Fibroblast of upper back skin (primary cell): ENCODE measurements around the gene GAREM1.
"Not testable (repeated sequence)": the region's sequence is repeated elsewhere in the genome, so short reads cannot be mapped to it uniquely, and the experiment has no call there.

ENCODE experiments used
- DNase-seq: peaks from one replicate; pipeline ENCODE4 v3.0.0-alpha.2; 2013

GAREM1 gene

DNA sequence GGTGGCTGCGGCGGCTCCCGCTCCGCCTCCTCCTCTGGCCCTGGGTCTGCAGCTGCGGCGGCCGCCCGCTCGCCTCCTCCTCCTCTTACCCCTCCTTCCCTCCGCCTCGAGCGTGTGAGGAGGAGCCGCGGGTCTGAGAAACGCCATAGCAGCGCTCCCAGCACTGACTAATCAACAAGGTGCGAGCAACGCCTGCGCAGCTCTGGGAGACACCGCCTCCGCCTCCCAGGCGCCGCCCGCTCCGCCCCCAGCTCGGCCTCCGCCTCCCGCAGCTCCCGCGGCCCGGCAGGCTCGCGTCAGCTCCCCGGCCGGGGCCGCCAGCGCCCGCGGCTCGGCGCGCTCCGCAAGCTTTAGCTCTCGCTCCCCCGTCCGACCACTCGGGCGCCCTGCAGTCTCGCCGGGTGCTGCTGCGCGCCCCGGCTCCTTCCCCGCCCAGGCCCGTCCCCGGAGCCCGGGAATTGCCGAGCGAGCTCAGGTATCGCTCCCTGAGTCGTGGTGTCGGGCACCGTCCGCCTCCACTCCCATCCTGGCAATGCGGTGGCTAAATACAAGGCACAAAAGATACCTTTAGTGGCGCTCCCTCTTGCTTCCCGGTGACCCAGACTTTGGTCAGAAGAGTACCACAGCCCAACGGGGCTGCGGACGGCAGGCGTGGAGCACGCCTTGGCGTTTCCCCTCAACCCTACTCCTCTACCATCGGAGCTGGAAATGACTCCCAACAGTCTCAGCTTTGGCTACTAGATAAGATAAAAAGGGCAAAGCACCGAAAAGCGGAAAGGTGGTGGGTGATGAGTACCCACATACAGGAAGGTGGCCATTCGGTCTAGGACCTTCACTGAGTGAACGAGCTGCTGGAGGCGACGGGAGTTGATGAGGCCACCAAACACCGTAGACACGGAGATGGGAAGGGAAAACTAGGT lies at the start of gene GAREM1:
Gene GAREM1, minus strand, starts transcription at position 169 of the 920 bp plus-strand sequence. CDS start 454 bp downstream, outside the sequence.
- DNase-seq: peak; percentile 98

DNA sequence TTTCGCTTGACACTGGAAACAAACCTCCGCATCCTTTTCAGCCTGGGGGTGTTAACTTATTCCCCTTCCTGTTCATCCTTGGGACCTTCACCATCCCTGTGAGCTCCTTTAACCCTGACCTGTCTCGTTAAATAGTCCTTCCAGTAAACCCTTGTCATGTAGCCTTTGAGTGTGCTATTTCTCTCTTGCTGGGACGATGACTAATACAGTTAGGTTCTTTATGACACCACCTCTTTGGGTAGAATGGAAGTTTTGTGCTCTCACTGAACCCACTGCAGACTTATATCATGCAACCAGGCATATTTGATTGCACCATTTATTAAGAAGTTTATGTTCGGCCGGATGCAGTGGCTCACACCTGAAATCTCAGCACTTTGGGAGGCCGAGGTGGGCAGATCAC lies 40.5 kb upstream of the GAREM1 start:
- DNase-seq: no peak

DNA sequence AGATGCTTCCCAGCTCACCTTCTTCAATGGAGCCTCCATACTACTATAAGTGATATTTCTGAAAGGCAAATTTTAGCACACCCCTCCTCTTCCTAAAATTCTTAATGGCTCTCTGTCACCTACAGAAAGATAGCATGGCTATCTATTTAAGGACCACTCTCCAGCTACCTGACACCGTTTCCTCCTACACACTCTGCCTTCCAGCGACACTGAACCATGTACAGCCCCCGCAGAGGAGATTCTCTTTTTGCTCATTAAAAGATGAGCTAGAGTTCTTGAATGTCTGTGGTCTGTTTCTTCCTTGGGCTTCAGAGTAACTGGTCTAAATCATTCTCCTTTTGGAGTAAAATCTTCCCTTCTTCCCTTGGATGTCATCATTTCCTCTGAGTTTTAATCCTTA lies 38.4 kb upstream of the GAREM1 start:
- no peak for DNase-seq

DNA sequence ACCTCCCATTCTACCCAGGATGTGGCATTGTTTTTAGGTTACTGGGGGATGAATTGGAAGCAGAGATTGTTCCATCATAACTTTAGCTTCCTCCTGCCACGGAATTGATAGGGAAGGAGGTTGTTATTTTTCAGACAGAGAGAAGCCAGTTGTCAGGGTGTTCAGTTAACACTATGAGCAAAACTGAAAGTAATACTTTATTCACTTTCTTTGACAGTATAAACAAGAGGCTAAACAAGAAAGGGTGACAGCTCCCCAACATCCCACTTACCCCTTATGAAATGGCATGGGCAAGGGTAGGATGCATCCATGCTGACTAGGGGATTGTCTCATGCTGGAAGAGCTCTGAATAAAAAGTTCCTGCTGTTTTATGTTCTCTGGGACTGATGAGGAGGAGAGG lies 36.4 kb upstream of the GAREM1 start:
- DNase-seq: no peak

DNA sequence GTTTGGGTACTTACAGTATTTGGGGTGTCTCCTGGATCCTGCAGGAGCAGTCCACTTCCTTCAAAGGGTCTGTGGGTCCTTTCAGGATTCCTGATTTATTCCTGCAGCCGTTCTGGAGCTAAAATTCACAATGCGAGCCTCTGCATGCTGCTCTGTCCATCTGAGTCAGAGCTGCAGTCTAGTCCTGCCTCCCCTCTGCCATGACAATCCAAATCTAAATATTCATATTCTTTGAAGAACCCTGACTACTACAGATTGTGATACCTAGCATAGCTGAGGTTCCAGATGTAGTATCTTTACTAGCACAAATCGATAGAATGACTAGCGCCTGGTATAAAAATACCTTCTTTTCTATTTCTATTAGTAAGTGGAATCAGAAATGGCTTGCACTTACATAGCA lies 31.3 kb upstream of the GAREM1 start:
- no peak for DNase-seq

DNA sequence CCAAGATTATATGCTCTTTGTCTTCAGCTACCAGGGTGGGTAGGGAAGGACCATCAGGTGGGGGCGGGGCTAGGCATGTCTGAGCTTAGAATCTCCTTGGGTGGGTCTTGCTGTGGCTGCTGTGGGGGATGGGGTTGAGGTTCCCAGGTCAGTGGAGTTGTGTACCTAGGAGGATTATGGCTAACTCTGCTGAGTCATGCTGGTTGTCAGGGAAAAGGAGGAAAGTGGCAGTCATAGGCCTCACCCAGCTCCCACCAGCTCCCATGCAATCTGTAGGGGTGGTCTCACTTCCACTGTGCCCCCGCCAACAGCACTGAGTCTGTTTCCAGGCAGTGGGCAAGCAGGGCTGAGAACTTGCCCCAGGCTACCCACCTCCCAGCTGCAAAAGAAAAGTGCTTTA lies 30.6 kb upstream of the GAREM1 start:
- DNase-seq: not testable (repeated sequence)

DNA sequence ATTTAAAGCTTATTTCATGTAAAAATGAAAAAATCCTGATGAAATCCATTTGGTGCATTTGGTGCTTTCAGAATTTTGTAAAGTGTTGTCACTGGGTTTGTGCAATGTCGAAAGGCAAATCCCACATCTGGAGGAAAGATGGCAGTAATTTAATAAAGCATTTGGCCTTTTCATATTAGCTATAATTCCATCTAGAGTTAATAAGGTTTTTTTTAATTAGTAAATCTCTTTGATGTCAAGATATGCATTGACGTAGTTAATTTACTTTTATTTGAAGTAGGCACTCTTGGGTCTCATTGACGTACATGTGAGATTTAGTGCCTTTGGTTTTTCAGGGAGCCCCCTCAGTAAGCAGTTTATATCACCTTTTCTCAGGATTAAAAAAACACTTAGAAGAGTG lies 12.3 kb upstream of the GAREM1 start:
- no peak for DNase-seq

DNA sequence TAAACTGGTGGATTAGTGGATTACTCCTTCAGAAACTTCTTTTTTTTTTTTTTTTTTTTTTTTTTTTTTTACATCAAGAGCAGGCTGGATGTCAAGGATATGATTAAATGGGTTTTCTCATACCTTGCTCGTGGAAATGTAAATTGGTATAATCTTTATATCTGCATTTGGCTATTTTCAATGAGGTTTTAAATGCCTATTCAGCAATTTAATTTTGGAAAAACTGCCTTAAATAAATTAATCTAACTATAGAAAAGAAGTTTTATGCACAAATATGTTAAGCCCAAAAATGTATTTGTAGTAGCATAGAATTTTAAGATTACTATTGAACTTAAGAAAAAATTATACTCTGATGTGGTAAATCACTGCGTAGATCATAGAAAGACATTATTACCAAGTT lies 11.4 kb upstream of the GAREM1 start:
- DNase-seq: no peak

DNA sequence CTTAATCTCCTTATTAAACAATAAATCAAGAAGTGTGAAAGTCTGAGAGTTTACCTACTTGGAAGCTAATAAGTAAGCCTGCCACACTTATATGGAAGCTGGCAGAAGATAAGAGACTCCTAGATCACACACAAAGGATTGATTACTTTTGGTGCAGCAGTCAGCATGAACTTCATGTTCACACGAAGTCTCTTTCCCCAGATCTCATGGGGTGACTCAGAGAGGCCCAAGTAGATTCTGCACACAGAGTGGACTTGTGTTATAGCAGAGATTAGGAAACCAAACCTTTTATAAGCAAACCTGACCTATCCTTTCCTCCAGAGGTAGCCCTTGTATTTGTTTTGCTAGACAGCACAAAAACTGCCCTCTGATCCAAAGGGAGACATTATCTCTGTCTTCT lies 9.9 kb upstream of the GAREM1 start:
- DNase-seq: no peak

DNA sequence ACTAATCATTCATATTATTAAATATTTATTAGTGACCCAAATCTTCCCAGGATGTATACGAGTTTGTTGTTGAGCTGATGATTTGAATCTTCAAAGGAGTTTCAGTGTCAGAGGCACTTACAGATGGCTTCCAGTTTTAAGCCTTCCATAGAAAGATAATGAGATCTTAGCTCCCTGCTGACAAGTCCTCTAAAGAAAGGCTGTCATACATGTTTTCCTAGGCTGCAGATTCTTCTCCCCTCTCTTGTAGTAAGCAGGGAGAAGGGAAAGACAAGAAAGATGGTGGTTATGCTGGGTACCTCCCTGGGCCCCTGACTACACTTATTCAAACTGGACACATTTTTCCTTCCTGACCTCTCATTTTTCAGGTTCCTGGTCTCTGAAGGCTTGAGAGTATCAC lies 8.1 kb upstream of the GAREM1 start:
- DNase-seq: no peak

DNA sequence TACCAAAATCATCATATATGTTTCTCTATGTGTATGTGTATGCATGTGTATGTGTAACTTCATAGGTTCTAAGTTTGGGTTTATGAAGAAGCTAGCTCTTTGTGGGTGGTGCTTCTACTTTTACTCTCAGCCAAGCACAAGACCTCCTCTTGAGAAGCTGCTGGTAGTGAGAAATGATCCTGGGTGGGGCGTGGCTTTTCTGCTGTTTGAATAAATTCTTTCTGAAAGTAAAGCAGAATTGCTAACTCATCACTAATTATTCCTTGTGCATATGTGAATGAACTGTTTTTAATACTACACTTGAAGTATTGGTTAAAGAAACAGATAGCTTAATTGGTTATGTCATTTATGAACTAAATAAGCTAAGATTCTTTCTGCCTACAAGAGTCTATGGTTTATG lies 7.6 kb upstream of the GAREM1 start:
- no peak for DNase-seq

DNA sequence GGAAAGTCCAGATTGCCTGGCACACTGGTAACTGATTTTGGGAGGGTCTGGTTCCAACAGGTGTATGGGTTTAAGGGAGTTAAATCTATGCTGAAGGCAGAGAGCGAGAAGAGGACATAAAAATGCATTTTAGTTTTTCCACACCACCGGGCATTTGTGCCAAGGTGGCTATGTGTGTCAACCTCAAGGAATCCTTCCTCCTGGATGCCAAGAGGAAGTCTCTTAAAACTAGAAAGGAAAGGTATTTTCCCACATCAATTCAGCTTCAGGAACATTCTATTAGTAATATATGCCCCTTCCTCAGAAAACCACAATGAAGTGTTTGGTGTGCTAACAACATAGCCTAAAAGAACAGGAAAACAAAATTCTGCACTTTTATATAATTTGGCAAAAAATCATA lies 5.4 kb upstream of the GAREM1 start:
- no peak for DNase-seq

DNA sequence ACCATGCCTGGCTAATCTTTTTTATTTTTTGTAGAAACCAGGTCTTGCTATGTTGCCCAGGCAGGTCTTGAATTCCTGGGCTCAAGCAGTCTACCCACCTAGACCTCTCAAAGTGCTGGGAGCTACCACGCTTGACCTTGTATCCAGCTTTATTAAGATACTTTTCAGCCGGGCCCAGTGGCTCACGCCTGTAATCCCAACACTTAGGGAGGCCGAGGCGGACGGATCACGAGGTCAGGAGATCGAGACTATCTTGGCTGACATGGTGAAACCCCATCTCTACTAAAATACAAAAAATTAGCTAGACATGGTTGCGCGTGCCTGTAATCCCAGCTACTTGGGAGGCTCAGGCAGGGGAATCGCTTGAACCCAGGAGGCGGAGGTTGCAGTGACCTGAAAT lies 4.4 kb upstream of the GAREM1 start:
- DNase-seq: not testable (repeated sequence)

DNA sequence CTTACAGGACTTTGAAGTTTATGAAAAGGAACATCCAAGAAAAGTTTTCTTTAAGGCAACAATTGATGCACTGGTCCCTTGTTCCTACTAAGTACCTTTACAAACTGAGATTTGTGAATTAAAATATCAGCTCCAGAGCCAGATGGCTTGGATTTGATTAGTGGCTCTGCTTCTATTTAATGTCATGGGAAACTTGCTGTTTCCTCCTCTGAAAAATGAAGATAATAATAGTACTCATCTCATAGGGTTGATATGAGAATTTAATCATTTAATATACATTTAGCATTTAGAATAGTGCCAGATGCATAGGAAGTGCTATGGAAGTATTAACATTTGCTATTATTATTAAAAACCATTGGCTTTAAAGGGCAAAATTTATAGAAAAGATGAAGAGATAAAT lies 2.6 kb upstream of the GAREM1 start:
- no peak for DNase-seq

DNA sequence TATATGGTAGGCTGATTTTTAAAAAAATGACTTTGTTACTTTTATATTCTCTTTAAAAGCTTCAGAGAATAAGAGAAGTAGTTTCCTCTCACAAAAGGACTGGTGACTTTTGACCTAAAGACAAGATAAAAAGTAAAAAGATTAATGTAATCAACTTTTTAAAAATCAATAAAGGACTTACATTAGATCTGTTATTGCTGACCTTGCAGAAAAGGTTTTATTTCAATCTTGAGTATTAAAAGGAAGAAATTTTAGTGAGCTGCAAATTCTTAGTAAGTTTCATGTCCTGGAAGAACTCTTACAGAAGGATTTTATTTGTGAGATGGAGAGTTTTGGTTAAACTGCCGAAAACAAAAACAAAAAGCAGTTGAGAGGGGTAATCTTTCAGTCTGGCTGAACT lies 2.2 kb upstream of the GAREM1 start:
- no peak for DNase-seq

DNA sequence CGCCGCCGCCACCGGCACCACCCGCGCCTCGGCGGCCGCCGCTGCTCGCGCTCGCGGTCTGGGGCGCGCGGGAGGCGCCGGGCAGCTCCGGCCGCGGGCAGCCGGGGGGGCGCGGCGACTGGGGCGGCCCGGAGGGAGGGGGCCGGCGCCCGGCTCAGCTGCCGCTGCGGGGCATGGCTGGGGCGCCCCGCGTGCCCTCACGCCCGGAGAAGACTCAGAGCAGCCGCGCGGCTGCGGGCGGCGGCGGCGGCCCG lies 295 bp downstream of the GAREM1 start:
- no peak for DNase-seq

DNA sequence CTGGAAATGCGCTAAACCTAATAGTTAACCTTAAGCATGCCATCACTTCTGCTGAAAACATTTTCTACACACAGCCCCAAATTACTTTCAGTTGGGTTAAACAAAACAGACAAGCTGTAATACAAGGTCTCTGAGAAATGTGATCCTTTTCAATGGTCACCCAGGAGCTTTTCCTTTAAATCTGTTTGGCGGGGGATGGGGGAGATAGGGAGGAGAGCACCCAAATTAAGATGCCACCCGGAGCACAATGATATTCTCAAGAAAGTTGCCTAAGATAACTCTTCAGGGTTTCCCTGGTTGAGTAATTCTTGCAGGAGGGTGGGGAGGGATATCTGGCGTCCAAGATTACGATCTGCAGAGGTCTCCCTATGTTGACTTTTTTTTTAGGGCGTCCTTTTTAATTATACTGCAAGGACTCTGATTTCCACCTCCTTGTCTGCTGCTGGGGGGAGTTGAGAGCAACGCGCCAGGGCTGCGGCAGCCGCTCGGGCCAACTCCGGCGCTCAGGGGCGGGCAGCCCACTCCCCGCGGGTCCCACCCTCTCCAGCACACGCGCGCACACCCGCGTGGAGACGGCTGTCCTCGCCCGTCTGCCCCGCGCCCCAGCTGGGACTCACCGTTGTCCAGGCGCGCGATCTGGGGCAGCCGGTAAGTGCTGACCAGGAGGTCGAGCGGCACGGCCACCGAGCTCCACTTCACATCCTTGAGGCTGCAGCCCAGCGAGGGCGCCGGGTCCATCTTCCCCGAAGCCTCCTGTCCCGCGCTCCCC lies 807 bp downstream of the GAREM1 start:
- DNase-seq: no peak

DNA sequence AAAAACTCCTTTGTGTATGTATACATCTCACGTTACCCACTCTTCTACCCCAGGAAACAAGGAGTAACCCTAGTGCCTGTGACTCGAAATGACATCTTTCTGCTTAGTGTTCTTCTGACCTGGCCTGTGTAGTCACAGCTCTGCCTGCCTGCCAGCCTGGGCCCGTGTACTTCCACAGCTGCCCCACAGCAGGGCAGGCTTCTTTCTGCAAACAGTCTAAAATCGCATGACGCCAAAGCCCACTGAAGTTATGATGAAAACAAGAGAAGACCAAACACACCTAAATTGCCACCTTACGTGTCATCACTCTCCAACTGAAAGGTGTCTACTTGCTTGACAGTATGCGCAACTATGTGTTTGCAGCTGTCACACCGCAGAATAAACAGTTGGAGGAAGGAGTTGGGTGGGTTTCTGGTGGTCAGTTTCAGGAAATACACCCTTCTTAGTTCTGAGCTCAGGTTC lies 1.5 kb downstream of the GAREM1 start:
- DNase-seq: no peak

DNA sequence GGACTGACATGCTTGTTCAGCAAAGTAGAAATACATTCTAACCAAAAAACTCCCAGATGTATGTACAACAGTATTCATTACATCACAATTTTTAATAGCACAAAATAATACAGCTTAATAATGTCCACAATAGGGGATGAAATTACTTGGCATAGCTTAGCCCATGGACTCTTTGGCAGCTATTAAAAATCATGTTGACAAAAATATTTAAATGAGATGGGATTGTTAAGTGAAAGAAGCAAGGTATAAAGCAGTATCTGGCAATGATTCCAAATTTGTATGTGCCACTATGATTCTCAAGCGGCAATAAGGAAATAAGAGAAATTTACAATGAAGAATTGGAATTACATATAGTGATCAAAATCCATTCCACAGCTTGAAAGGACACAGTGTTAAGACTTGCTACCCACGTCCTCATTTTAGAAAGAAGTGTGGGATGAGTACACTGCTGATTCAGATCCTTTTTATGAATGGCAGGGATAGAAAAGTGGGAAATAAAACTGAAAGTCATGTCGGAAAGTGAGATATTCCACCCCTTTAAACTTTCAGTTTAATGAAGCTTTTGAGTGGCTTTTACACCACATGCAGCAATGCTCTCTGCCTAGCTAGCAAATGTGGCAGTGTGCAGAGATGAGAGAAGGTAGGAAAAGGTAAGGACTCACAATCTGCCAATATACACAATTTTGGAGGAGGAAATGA lies 2.4 kb downstream of the GAREM1 start:
- DNase-seq: no peak

DNA sequence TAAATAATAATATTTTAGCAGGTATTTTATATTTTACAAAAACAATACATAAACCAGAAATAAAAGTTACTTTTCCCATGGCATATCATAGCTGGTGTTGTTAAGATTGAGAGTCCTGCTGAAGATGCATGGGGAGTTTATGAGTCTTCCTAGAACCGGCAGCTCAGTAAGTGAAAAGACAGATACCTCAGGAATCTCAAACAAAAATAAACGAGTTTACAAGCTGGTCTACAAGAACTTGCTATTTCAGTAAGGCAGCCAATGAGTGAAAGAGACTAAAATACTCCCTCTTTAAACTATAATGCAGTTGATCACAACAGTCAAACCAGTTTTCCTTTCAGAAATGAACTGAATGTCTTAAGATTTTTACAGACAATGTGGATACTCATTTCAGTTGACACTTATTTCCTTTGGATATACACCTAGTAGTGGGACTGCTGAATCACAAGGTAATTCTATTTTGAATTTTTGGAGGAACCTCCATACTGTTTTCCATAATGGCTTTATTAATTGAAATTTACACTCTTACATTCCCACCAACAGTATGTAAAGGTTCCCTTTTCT lies 8.9 kb downstream of the GAREM1 start:
- no peak for DNase-seq

DNA sequence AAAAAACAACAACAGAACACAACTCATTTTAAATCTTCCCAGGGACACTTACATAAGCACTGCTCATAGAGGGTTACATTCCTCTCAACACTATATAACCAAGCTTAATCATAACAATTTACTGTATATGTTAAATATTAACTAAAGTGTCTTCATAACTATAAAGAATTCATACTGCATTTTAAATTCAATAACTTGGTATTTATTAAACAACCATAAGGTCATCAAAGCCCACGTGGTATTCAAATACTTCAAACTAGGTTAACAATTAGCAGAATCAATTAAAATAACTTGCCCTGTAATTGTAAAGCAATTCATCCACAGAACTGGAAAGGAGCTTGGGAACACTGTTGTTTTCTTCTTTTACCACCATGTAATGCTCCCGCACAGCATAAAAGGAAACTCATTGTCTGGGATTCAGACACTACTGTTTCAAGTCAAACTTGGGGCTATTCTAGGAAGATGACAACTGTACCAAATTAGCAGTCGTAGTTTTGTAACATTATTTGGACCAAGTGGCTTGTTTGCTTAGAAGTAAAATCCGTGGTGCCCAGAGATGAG lies 10.4 kb downstream of the GAREM1 start:
- no peak for DNase-seq

DNA sequence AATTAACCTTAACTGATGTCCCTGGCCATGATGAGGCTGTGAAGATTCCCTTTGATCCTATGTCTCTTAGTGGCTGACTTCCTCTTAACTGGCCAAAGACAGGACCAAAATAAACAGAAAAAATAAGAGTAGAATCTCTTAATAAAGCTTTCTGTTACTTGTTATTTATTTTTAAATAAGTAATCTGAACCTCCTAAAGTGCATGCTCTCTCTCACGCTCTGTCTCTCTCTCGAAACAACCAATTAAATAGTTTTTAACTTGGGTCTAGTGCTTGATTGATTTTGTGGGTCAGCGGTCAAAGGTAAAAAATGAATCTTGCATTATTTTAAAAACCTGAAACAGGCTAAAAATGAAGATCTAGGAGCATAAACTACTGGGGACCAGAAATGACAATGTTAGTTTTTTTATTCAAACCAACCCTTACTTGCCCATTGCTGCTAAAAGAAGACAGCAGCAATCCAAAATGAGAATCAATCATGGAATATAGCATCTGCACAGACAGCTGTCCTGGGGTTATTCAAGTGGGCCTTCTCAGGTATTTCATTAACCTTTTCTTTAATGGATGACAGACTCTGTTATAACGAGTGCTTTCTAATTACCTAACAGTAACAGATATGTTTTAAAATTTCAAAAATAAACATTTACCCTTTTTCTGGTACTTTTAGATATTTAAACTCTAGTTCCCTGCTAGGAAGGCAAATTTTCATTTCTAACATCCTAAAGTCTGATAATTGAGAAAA lies 11.2 kb downstream of the GAREM1 start:
- no peak for DNase-seq
